NOMO-1 treated with dmso at 0.1 percent for 144 hours (cell line): ENCODE data around the gene EGLN3.
"Not testable (repeated sequence)": the region's sequence is repeated elsewhere in the genome, so short reads cannot be mapped to it uniquely, and the experiment has no call there.

ENCODE experiments used
- DNase-seq: peaks from one replicate; lab custom pipeline; 2025; ENCODE audit not compliant: unreplicated experiment; lab: John Stamatoyannopoulos, UW

EGLN3 gene

GRCh38 chr14:33938131-33938949 is 12.5 kb downstream of the EGLN3 start:
- DNase-seq = no peak

- no peak for DNase-seq
Measured at GRCh38 chr14:33936391-33936790, 14.5 kb downstream of the EGLN3 start.

- DNase-seq = no peak
Measured at GRCh38 chr14:33934938-33935337, 15.9 kb downstream of the EGLN3 start.

- no peak for DNase-seq
Measured at GRCh38 chr14:33934043-33934750, 16.7 kb downstream of the EGLN3 start.

DNA sequence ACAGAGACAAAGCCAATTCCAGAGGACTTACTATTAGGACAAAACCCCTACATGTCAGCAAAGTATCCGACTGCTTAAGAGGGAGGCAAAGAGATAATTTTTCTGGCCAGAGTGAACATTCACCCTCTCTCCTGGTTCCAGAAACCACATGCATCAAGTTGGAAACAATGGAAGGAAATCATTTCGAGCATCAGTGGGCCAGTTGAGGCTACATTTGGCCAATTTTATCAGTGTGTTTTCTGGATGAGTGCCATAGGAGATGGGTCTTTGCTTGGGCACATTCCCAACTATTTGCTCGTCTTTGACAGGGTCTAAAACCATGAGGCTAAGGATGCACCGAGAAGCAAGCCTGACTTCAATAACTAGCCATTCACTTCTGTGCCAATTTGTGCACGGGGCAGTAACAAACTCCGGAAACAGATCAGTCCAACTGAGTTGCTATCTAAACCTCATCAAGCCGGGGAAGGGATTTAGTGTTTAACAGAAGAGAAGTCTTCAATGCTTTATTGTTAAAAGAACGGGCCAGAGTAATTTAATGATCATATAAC is 17.4 kb downstream of the EGLN3 start:
- DNase-seq = no peak

DNA sequence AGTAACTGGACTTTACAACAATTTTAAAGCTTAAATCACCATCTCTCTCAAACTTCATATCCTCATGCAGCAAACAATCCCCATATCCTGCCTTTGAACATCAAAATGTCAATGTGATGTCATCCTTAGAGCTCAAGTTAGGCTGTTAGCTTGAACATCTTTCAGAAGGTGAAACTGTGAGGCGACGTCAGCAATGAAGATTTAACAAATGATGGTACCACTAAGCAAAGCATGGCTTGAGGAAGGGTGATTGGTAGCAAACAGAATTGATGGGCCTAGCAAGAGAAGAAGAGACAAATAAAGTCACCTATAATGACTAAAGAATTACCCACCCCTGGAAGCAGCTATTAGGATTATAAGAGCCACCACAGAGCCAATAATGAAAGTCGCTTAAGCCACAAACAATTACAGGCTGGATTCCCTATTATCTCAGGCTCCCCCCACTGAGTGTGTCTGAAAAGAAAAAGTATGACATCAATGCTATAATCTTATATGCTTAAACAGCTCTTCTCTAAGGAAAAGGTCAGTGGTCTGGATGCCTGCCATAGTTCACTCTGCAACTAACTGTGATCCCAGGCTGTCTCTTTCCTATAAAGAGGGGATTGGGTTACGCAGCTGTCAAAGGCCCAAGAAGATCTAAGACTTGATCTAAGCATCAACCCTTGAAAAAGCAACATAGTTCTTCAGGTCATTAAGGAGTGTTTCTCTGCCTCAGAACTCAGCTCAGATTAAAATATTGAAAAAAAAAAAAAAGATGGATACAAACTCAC is 18.1 kb downstream of the EGLN3 start:
- no peak for DNase-seq

DNA sequence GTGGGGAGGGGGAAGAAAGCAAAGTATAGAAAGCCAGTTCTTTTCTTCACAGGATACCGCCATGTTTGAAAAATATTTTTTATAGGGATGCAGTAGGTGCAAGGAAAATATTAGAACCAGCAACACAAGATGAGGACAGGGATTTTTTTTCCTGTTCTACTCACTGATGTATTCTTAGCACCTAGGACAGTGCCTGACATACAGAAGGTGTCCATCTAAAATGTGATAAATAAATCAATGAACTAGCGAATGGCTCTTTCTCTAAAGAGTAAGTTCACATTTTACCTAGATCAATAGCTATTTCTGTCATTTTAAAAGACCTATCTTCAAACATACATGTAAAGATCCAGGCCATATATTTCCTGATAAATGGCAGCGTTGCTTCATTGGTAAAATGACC is 18.8 kb downstream of the EGLN3 start:
- DNase-seq = no peak

GRCh38 chr14:33931461-33931860 is 19.4 kb downstream of the EGLN3 start:
- no peak for DNase-seq

DNA sequence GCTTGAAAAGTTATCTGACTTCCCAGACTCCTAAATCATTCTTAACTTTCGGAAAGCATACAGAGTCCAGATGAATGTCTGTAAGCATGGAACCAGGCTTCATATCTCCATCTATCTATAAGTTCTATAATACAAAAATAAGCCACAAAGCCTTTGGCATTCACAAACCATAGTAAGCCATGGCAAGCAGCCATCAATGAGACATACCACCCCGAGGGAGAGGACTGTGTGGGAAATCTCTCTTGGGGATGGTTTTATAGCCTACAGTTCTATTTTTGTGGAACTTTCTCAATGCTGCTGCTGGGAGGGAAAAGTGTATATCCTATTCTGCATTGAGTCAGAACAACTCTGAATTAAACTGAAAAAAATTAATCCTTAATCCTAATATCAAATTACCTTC is 20.4 kb downstream of the EGLN3 start:
- no peak for DNase-seq

- no peak for DNase-seq
Measured at GRCh38 chr14:33929799-33930408, 21.0 kb downstream of the EGLN3 start.

GRCh38 chr14:33928895-33929294 is 22.0 kb downstream of the EGLN3 start:
- DNase-seq = no peak

DNA sequence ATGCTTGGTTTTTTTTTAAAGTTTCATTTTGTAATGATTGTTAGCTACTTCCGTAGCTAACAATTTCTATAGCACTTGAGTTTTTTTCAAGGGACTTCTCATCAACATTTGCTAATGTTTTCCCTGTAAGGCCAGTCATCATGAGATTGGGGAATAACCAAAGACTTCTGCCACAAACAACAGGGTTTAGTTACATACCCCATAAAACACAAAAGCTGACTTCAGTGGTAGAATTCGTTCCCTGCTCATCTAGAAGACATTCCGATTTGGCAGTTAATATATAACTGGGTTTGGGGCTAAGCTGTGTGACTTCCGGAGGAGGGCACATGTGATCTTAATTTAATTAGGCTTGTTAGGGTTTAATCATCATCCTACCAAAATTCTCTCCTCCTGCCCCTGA is 22.9 kb downstream of the EGLN3 start:
- DNase-seq = no peak

- not testable (repeated sequence) for DNase-seq
Measured at GRCh38 chr14:33926967-33927366, 23.9 kb downstream of the EGLN3 start.

- DNase-seq = no peak
Measured at GRCh38 chr14:33925946-33926345, 24.9 kb downstream of the EGLN3 start.

GRCh38 chr14:33925235-33925634 is 25.6 kb downstream of the EGLN3 start:
- DNase-seq = no peak

DNA sequence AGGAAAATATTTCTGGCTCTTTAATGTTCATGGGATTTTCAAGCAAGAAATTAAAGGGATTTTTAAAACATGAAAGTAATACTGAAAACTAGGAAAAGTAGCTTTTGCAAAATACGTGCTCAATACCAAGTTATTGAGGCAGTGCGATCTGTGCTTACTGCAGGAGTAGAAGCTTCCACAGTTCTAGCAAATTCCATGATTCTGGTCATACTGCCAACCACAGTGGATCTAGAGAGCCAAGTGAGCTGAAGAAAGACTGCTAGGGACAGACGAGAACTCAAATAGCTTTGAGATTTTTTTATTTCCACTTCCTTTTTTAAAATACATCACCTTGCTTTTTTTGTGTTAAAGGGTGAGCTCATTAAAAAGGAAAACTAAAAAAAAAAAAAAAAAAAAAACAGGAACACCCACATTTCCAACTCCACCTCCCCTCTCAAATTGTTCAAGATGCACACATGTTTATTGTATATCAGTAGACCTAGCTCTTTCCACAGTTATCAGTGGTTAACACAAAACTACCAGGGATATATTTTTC is 26.2 kb downstream of the EGLN3 start:
- DNase-seq = no peak

DNA sequence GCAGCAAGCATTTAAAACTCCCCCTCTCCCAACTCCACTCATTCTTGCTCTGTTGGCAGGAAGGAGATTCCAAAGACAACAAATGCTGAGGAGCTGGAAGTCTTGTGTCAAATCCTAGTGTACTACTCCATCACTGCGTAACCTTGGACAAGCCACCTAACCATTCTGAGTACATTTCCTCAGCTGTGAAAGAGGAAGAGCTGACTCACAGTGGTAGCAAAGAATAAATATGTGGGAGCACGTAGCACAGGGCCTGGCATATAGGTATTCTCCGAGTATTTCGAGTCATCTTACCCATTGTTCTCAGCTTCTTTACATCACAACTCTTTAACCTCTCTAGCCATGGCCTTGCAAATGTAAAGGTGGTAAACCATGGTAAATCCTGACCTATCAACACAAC is 28.7 kb downstream of the EGLN3 start:
- no peak for DNase-seq

GRCh38 chr14:33918256-33918655 is 32.6 kb downstream of the EGLN3 start:
- no peak for DNase-seq

GRCh38 chr14:33917661-33918060 is 33.2 kb downstream of the EGLN3 start:
- no peak for DNase-seq

DNA sequence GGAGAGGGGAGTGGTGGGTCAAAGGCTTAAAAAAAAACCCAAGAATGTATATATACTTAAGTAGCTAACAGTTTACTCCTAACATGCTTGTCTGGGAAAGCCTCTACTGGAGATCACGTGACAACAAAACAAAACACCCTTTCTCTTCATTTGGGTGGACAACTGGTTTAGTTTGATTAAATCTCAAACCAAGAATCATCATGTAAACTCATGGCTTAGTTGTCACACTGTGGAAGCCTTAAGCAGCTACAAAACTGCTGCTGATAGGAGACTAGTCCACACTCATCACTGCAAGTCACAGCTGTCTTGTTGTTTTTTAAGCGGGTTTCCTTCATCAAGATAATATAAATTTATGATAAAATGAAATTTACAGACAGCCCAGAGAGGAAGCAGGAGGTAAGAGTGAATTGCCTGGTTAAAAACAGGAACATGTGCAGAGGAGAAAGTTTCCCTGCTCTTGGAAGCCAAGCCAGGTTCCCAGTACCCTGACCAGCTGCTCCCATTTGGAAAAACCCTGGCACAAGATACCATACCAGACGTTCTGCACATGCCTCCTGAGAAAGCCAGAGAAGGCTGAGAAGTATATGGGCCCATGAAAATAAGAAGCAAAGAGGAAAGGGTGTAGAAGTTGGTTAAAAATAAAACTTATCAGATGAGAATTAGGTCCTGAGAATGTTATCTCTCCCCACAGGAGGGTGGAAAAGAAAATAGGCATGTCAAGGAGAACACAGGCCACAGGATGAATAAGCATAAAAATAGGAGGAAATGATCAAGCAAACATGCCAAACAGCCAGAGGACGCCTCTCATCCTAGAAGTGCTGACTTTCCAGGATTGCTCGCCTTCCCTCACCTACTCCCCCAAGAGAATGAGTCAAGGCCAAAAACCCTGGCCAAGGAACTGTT is 34.0 kb downstream of the EGLN3 start:
- DNase-seq = no peak
